T-helper 1 cell treated with Interleukin-12 subunit alpha and Interleukin-12 subunit beta and Interleukin-4 antibody, amounts not matched to agents 30 μg/mL and 1 μg/mL, for 36 hours (primary cell): ENCODE data around the gene ST6GAL1.

Experiments used
- H3K27ac Mint-ChIP-seq: one replicate; pipeline ENCODE4 v1.8.0; 2021; ENCODE audit warnings: mild to moderate bottlenecking, mixed read lengths
- H3K27me3 Mint-ChIP-seq: one replicate; pipeline ENCODE4 v1.8.0; 2021; ENCODE audit warnings: low read depth, mixed read lengths
- H3K36me3 Mint-ChIP-seq: one replicate; pipeline ENCODE4 v1.8.0; 2021; ENCODE audit warnings: low read depth, mixed read lengths
- H3K4me1 Mint-ChIP-seq: one replicate; pipeline ENCODE4 v1.8.0; 2021; ENCODE audit warnings: low read depth, mixed read lengths
- H3K4me3 Mint-ChIP-seq: one replicate; pipeline ENCODE4 v1.8.0; 2021; ENCODE audit warnings: mild to moderate bottlenecking, moderate library complexity, mixed read lengths
- H3K9me3 Mint-ChIP-seq: one replicate; pipeline ENCODE4 v1.8.0; 2021; ENCODE audit warnings: mixed read lengths

Gene ST6GAL1

GRCh38 chr3:187074846-187075245 lies 144.5 kb downstream of the ST6GAL1 start:
- no peak overlapping the region for H3K4me3 Mint-ChIP-seq
- H3K9me3 Mint-ChIP-seq, result no peaks in the 10 kb centered on the region
- no peak overlapping the region for H3K27ac Mint-ChIP-seq
- H3K4me1 Mint-ChIP-seq, result peaks cover 7% of the 10 kb centered on the region
- no peaks in the 10 kb centered on the region for H3K27me3 Mint-ChIP-seq
- peaks cover 62% of the 10 kb centered on the region for H3K36me3 Mint-ChIP-seq

GRCh38 chr3:187076297-187076696 lies 146.0 kb downstream of the ST6GAL1 start:
- Mint-ChIP-seq H3K4me3 (no peak overlapping the region), H3K27me3 (no peaks in the 10 kb centered on the region), H3K9me3 (no peaks in the 10 kb centered on the region), H3K27ac (no peak overlapping the region), H3K36me3 (peaks cover 55% of the 10 kb centered on the region), H3K4me1 (peaks cover 3% of the 10 kb centered on the region)

- Mint-ChIP-seq H3K27ac (no peak overlapping the region), H3K4me3 (no peak overlapping the region), H3K9me3 (no peaks in the 10 kb centered on the region), H3K36me3 (peaks cover 55% of the 10 kb centered on the region), H3K27me3 (no peaks in the 10 kb centered on the region), H3K4me1 (peaks cover 3% of the 10 kb centered on the region)
Observed at GRCh38 chr3:187077085-187077484, 146.8 kb downstream of the ST6GAL1 start.

GRCh38 chr3:187077537-187077936 lies 147.2 kb downstream of the ST6GAL1 start:
- Mint-ChIP-seq H3K36me3 (peaks cover 55% of the 10 kb centered on the region), H3K4me3 (no peak overlapping the region), H3K9me3 (no peaks in the 10 kb centered on the region), H3K4me1 (peaks cover 3% of the 10 kb centered on the region), H3K27me3 (no peaks in the 10 kb centered on the region), H3K27ac (peak overlapping the region; percentile 6)

GRCh38 chr3:187079090-187080022 lies 149.0 kb downstream of the ST6GAL1 start:
- Mint-ChIP-seq H3K9me3 (no peaks in the 10 kb centered on the region), H3K4me3 (no peak overlapping the region), H3K27ac (no peak overlapping the region), H3K36me3 (peaks cover 42% of the 10 kb centered on the region), H3K27me3 (no peaks in the 10 kb centered on the region), H3K4me1 (peaks cover 1% of the 10 kb centered on the region)

GRCh38 chr3:187080799-187081450 lies 150.6 kb downstream of the ST6GAL1 start:
- Mint-ChIP-seq H3K36me3 (peaks cover 36% of the 10 kb centered on the region), H3K4me1 (peaks cover 5% of the 10 kb centered on the region), H3K9me3 (no peaks in the 10 kb centered on the region), H3K27me3 (no peaks in the 10 kb centered on the region), H3K4me3 (no peak overlapping the region), H3K27ac (no peak overlapping the region)

GRCh38 chr3:187082758-187083375 lies 152.5 kb downstream of the ST6GAL1 start:
- Mint-ChIP-seq H3K27ac (no peak overlapping the region), H3K4me3 (no peak overlapping the region), H3K36me3 (peaks cover 34% of the 10 kb centered on the region), H3K4me1 (peaks cover 5% of the 10 kb centered on the region), H3K9me3 (peaks cover 11% of the 10 kb centered on the region), H3K27me3 (no peaks in the 10 kb centered on the region)

GRCh38 chr3:187084126-187084525 lies 153.8 kb downstream of the ST6GAL1 start:
- no peak overlapping the region for H3K4me3 Mint-ChIP-seq
- peaks cover 5% of the 10 kb centered on the region for H3K4me1 Mint-ChIP-seq
- no peak overlapping the region for H3K27ac Mint-ChIP-seq
- H3K27me3 Mint-ChIP-seq, result no peaks in the 10 kb centered on the region
- H3K36me3 Mint-ChIP-seq, result peaks cover 27% of the 10 kb centered on the region
- peaks cover 19% of the 10 kb centered on the region for H3K9me3 Mint-ChIP-seq

GRCh38 chr3:187084580-187084979 lies 154.3 kb downstream of the ST6GAL1 start:
- peaks cover 23% of the 10 kb centered on the region for H3K36me3 Mint-ChIP-seq
- H3K27ac Mint-ChIP-seq, result no peak overlapping the region
- no peaks in the 10 kb centered on the region for H3K27me3 Mint-ChIP-seq
- peaks cover 19% of the 10 kb centered on the region for H3K9me3 Mint-ChIP-seq
- peaks cover 5% of the 10 kb centered on the region for H3K4me1 Mint-ChIP-seq
- no peak overlapping the region for H3K4me3 Mint-ChIP-seq

- peaks cover 23% of the 10 kb centered on the region for H3K9me3 Mint-ChIP-seq
- H3K27ac Mint-ChIP-seq, result no peak overlapping the region
- H3K27me3 Mint-ChIP-seq, result peaks cover 3% of the 10 kb centered on the region
- H3K4me1 Mint-ChIP-seq, result peaks cover 5% of the 10 kb centered on the region
- H3K4me3 Mint-ChIP-seq, result no peak overlapping the region
- peaks cover 19% of the 10 kb centered on the region for H3K36me3 Mint-ChIP-seq
Observed at GRCh38 chr3:187085021-187085666, 154.8 kb downstream of the ST6GAL1 start.

GRCh38 chr3:187085933-187086332 lies 155.6 kb downstream of the ST6GAL1 start:
- H3K27ac Mint-ChIP-seq, result no peak overlapping the region

GRCh38 chr3:187086831-187087230 lies 156.5 kb downstream of the ST6GAL1 start:
- Mint-ChIP-seq H3K9me3 (peaks cover 28% of the 10 kb centered on the region), H3K27ac (no peak overlapping the region), H3K27me3 (peaks cover 3% of the 10 kb centered on the region), H3K4me1 (peaks cover 5% of the 10 kb centered on the region), H3K4me3 (no peak overlapping the region), H3K36me3 (peaks cover 19% of the 10 kb centered on the region)

More at GRCh38 chr3:187085933-187086332, 155.6 kb downstream of the ST6GAL1 start:
- H3K36me3 Mint-ChIP-seq, result peaks cover 19% of the 10 kb centered on the region
- peaks cover 5% of the 10 kb centered on the region for H3K4me1 Mint-ChIP-seq
- H3K4me3 Mint-ChIP-seq, result no peak overlapping the region
- peaks cover 3% of the 10 kb centered on the region for H3K27me3 Mint-ChIP-seq
- H3K9me3 Mint-ChIP-seq, result peaks cover 28% of the 10 kb centered on the region

GRCh38 chr3:187088701-187089100 lies 158.4 kb downstream of the ST6GAL1 start:
- peaks cover 23% of the 10 kb centered on the region for H3K36me3 Mint-ChIP-seq
- H3K9me3 Mint-ChIP-seq, result peaks cover 32% of the 10 kb centered on the region
- H3K27ac Mint-ChIP-seq, result no peak overlapping the region
- H3K4me3 Mint-ChIP-seq, result no peak overlapping the region
- H3K27me3 Mint-ChIP-seq, result peaks cover 3% of the 10 kb centered on the region
- H3K4me1 Mint-ChIP-seq, result peaks cover 5% of the 10 kb centered on the region

- no peak overlapping the region for H3K4me3 Mint-ChIP-seq
- peaks cover 17% of the 10 kb centered on the region for H3K36me3 Mint-ChIP-seq
- peaks cover 45% of the 10 kb centered on the region for H3K9me3 Mint-ChIP-seq
- H3K4me1 Mint-ChIP-seq, result peaks cover 16% of the 10 kb centered on the region
- peaks cover 3% of the 10 kb centered on the region for H3K27me3 Mint-ChIP-seq
- no peak overlapping the region for H3K27ac Mint-ChIP-seq
Observed at GRCh38 chr3:187093320-187093719, 163.0 kb downstream of the ST6GAL1 start.
